Measurements from ENCODE around the gene RFK.

DNA sequence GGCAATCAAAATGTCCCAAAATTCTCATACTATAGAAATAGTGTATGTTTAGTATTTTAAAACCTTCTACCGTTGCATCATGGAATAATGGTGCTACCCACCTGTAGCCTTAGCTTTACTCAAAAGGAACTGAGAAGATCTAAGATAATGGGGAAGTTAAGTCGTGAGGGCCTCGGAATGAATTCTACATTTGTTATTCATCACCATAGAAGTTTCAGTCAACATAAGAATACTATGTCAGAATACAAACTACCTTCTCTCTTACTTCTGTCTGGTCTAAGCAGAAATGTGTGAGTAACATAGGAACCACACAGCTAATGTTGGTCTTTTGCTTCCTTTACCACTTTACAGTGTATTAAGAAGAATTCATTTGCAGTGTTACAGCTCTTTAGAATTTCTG, 43.2 kb downstream of the RFK start:
- TF ChIP-seq POLR2A (IDR thresholded peaks at IDR 0.05; ENCODE audit: low read depth, low read length), result no peak
- TF ChIP-seq POLR2AphosphoS5 (IDR thresholded peaks at IDR 0.05; ENCODE audit: low read depth, low read length), result no peak
